Measurements from ENCODE around the gene INF2.

Gene INF2

GRCh38 chr14:104698688-104699425 lies 9.4 kb downstream of the INF2 start:
- no peak for TF ChIP-seq CTCF (IDR thresholded peaks at IDR 0.05; ENCODE audit: control extremely low read depth, extremely low read depth, low read depth, missing control alignments)
- ChIA-PET POLR2A (no interaction called here), CTCF (no interaction called here)
- DNase-seq (ENCODE audit: extremely low spot score) = no peak

GRCh38 chr14:104699426-104699748 lies 10.0 kb downstream of the INF2 start:
- CTCF ChIA-PET = no interaction called here
- POLR2A ChIA-PET = no interaction called here
- TF ChIP-seq CTCF (IDR thresholded peaks at IDR 0.05; ENCODE audit: control extremely low read depth, extremely low read depth, low read depth, missing control alignments) = no peak
- DNase-seq (ENCODE audit: extremely low spot score) = no peak

GRCh38 chr14:104700225-104700651 lies 10.8 kb downstream of the INF2 start:
- ChIA-PET CTCF (interaction anchor here (1.8 kb wide), 1 partner anchor 9 kb away, joined by 5 read pairs; no protein-coding TSS in a partner anchor), POLR2A (no interaction called here)
- DNase-seq (ENCODE audit: extremely low spot score) = no peak
- no peak for TF ChIP-seq CTCF (IDR thresholded peaks at IDR 0.05; ENCODE audit: control extremely low read depth, extremely low read depth, low read depth, missing control alignments)

GRCh38 chr14:104700747-104701217 lies 11.4 kb downstream of the INF2 start:
- DNase-seq (ENCODE audit: extremely low spot score) = no peak
- ChIA-PET POLR2A (no interaction called here), CTCF (interaction anchor here (1.8 kb wide), 1 partner anchor 8 kb away, joined by 5 read pairs; no protein-coding TSS in a partner anchor)
- TF ChIP-seq CTCF (IDR thresholded peaks at IDR 0.05; ENCODE audit: control extremely low read depth, extremely low read depth, low read depth, missing control alignments) = no peak

- POLR2A ChIA-PET = interaction anchor here (0.6 kb wide), 1 partner anchor 674 kb away, joined by 3 read pairs; no protein-coding TSS in a partner anchor
- CTCF ChIA-PET = interaction anchor here (1.1 to 1.8 kb wide), 2 partner anchors 8 to 20 kb away, joined by 3 to 5 read pairs; no protein-coding TSS in a partner anchor
- TF ChIP-seq CTCF (IDR thresholded peaks at IDR 0.05; ENCODE audit: control extremely low read depth, extremely low read depth, low read depth, missing control alignments) = no peak
- no peak for DNase-seq (ENCODE audit: extremely low spot score)
Observed at GRCh38 chr14:104701383-104702076, 12.1 kb downstream of the INF2 start.

DNA sequence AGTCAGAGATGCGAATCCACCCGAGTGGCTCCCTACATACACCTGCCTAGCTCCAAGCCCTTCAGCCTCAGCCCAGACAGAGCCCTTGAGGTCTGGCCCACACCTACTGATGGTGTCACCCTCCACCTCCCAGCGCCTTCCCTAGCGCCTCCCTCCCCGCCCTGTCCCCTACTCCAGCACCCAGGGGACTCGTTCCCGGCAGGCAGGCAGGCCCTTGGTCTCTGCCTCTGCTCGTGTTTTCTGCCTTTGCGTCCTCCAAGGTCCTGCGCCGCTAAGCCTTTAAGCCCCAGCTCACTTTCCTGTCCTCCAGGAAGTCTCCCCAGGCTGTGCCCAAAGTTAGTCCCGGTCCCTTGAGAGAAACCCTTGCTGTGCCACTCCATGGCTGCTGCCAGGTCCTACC lies 12.7 kb downstream of the INF2 start:
- POLR2A ChIA-PET = interaction anchor here (0.6 kb wide), 1 partner anchor 674 kb away, joined by 3 read pairs; no protein-coding TSS in a partner anchor
- no peak for DNase-seq (ENCODE audit: extremely low spot score)
- CTCF ChIA-PET = interaction anchor here (1.1 kb wide), 1 partner anchor 21 kb away, joined by 3 read pairs; no protein-coding TSS in a partner anchor
- no peak for TF ChIP-seq CTCF (IDR thresholded peaks at IDR 0.05; ENCODE audit: control extremely low read depth, extremely low read depth, low read depth, missing control alignments)
